ENCODE data around the gene OXCT1. TPM values are rescaled to one million over a fixed set of nuclear protein-coding genes. Genes with fewer than 3 reads are reported as not detected.

Gene OXCT1
- total and polyA plus RNA-seq, 2 of the 8 experiments (the other 6 are each of a cell fraction or from before 2014, with no cell fraction given): 10.1 to 28.2 TPM

GRCh38 chr5:41891066-41891707 lies 21.0 kb upstream of the OXCT1 start (continued):
- TF ChIP-seq, protein P1, sequence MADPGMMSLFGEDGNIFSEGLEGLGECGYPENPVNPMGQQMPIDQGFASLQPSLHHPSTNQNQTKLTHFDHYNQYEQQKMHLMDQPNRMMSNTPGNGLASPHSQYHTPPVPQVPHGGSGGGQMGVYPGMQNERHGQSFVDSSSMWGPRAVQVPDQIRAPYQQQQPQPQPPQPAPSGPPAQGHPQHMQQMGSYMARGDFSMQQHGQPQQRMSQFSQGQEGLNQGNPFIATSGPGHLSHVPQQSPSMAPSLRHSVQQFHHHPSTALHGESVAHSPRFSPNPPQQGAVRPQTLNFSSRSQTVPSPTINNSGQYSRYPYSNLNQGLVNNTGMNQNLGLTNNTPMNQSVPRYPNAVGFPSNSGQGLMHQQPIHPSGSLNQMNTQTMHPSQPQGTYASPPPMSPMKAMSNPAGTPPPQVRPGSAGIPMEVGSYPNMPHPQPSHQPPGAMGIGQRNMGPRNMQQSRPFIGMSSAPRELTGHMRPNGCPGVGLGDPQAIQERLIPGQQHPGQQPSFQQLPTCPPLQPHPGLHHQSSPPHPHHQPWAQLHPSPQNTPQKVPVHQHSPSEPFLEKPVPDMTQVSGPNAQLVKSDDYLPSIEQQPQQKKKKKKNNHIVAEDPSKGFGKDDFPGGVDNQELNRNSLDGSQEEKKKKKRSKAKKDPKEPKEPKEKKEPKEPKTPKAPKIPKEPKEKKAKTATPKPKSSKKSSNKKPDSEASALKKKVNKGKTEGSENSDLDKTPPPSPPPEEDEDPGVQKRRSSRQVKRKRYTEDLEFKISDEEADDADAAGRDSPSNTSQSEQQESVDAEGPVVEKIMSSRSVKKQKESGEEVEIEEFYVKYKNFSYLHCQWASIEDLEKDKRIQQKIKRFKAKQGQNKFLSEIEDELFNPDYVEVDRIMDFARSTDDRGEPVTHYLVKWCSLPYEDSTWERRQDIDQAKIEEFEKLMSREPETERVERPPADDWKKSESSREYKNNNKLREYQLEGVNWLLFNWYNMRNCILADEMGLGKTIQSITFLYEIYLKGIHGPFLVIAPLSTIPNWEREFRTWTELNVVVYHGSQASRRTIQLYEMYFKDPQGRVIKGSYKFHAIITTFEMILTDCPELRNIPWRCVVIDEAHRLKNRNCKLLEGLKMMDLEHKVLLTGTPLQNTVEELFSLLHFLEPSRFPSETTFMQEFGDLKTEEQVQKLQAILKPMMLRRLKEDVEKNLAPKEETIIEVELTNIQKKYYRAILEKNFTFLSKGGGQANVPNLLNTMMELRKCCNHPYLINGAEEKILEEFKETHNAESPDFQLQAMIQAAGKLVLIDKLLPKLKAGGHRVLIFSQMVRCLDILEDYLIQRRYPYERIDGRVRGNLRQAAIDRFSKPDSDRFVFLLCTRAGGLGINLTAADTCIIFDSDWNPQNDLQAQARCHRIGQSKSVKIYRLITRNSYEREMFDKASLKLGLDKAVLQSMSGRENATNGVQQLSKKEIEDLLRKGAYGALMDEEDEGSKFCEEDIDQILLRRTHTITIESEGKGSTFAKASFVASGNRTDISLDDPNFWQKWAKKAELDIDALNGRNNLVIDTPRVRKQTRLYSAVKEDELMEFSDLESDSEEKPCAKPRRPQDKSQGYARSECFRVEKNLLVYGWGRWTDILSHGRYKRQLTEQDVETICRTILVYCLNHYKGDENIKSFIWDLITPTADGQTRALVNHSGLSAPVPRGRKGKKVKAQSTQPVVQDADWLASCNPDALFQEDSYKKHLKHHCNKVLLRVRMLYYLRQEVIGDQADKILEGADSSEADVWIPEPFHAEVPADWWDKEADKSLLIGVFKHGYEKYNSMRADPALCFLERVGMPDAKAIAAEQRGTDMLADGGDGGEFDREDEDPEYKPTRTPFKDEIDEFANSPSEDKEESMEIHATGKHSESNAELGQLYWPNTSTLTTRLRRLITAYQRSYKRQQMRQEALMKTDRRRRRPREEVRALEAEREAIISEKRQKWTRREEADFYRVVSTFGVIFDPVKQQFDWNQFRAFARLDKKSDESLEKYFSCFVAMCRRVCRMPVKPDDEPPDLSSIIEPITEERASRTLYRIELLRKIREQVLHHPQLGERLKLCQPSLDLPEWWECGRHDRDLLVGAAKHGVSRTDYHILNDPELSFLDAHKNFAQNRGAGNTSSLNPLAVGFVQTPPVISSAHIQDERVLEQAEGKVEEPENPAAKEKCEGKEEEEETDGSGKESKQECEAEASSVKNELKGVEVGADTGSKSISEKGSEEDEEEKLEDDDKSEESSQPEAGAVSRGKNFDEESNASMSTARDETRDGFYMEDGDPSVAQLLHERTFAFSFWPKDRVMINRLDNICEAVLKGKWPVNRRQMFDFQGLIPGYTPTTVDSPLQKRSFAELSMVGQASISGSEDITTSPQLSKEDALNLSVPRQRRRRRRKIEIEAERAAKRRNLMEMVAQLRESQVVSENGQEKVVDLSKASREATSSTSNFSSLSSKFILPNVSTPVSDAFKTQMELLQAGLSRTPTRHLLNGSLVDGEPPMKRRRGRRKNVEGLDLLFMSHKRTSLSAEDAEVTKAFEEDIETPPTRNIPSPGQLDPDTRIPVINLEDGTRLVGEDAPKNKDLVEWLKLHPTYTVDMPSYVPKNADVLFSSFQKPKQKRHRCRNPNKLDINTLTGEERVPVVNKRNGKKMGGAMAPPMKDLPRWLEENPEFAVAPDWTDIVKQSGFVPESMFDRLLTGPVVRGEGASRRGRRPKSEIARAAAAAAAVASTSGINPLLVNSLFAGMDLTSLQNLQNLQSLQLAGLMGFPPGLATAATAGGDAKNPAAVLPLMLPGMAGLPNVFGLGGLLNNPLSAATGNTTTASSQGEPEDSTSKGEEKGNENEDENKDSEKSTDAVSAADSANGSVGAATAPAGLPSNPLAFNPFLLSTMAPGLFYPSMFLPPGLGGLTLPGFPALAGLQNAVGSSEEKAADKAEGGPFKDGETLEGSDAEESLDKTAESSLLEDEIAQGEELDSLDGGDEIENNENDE (IDR thresholded peaks at IDR 0.05; ENCODE audit: insufficient replicate concordance, low read length): no peak
- no peak for TF ChIP-seq ATF2 (IDR thresholded peaks at IDR 0.05; ENCODE audit: low read length)
- no peak for TF ChIP-seq SIX5 (IDR thresholded peaks at IDR 0.05; ENCODE audit: low read depth, low read length)
- no peak for TF ChIP-seq RNF2 (IDR thresholded peaks at IDR 0.05; ENCODE audit: borderline replicate concordance, low read depth, low read length, missing control alignments, poor library complexity, severe bottlenecking)
- TF ChIP-seq MAX (IDR thresholded peaks at IDR 0.05): no peak
- no peak for TF ChIP-seq E2F6 (IDR thresholded peaks at IDR 0.05)
- TF ChIP-seq SIN3A (conservative IDR thresholded peaks at IDR 0.05 in 1 of 2, IDR thresholded peaks at IDR 0.05 in 1 of 2; ENCODE audit: low read depth in 1 of 2, low read length in 2 of 2): no peak

Measured in H1 (cell line).